ENCODE results near the gene RELN.

The RELN gene

DNA sequence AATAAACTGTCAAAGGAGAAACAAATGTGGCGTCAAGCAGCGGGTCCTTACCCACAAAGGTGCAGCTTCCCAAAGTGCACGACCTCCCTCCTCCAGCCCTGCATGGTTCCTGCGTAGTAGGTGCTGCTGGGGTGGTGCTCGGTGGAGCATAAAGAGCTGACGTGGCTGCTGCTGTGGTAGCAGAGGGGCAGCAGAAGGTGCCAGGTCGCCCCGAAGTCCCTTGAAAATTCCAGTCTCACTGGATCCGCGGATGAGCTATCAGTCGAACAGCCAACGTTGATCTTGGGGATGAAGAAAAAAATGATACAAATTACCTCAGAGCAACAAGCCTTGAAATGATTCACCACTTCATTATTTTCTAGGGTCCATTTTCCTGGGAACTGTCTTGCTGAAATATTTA, 438.4 kb downstream of the RELN start:
- no peak overlapping the region for H2BK12ac ChIP-seq (ENCODE audit: low read length)
- no peak overlapping the region for H3K14ac ChIP-seq (ENCODE audit: low read length)
- DNase-seq = no peak
- peaks cover 2% of the 10 kb centered on the region for H3K9me3 ChIP-seq (ENCODE audit: insufficient read depth, low read depth, low read length)
- H2BK5ac ChIP-seq (ENCODE audit: low read depth, low read length, poor library complexity) = no peak overlapping the region
- no peaks in the 10 kb centered on the region for H3K36me3 ChIP-seq (ENCODE audit: control insufficient read depth in 1 of 2, insufficient read depth in 2 of 2, low read length in 2 of 2)
- H3K27me3 ChIP-seq (ENCODE audit: insufficient read depth, low read length) = no peaks in the 10 kb centered on the region
- H3K79me1 ChIP-seq (ENCODE audit: low read length) = no peaks in the 10 kb centered on the region
- H3K23ac ChIP-seq (ENCODE audit: low read length) = no peak overlapping the region
- no peak overlapping the region for H2BK120ac ChIP-seq (ENCODE audit: insufficient read depth, low read length, poor library complexity)
- H3K4me3 ChIP-seq (ENCODE audit: low read depth, low read length) = no peak overlapping the region
- no peak overlapping the region for H3K18ac ChIP-seq (ENCODE audit: low read length)
- WGBS (ENCODE audit: extremely low coverage, insufficient coverage, insufficient read length) = no CpG with 5 or more reads among the region's 12 CpGs
- no peak overlapping the region for H2AK5ac ChIP-seq (ENCODE audit: low read length)
- no peak overlapping the region for H2AFZ ChIP-seq (ENCODE audit: insufficient read depth, low read length, poor library complexity)
- H4K91ac ChIP-seq (ENCODE audit: low read depth, low read length) = no peak overlapping the region
- H3K9ac ChIP-seq (ENCODE audit: low read length) = no peak overlapping the region
- no peaks in the 10 kb centered on the region for H3K4me1 ChIP-seq (ENCODE audit: control insufficient read depth in 1 of 2, insufficient read depth in 2 of 2, low read length in 2 of 2)
- no peak overlapping the region for H3K4ac ChIP-seq (ENCODE audit: low read depth, low read length)
- H3K4me2 ChIP-seq (ENCODE audit: low read length) = no peak overlapping the region
- no peak overlapping the region for H3K27ac ChIP-seq (ENCODE audit: low read depth, low read length)
- no peak overlapping the region for H4K12ac ChIP-seq (ENCODE audit: low read depth, low read length)
- H4K8ac ChIP-seq (ENCODE audit: low read depth, low read length) = no peak overlapping the region
- H3K79me2 ChIP-seq (ENCODE audit: control insufficient read depth, insufficient read depth, low read length, poor library complexity) = no peaks in the 10 kb centered on the region

DNA sequence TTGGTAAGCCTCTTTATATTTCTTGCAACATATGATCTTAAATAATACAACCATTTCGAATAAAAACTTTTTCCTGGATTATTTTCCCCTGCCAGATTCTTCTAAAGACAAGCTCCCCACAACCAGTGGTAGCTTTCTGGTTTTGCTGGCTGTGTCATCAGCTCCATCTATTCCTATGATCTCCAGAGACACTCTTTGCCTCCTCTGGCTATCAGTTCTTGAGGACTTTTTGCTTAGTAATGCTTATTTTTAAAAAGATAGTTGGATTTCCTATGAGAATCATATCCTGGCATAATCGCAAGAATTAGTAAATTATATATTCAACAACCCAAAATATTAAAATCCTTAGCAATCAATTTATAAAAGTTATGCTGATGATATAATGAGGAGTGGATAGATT, 439.7 kb downstream of the RELN start:
- peaks cover 2% of the 10 kb centered on the region for H3K9me3 ChIP-seq (ENCODE audit: insufficient read depth, low read depth, low read length)
- H2BK12ac ChIP-seq (ENCODE audit: low read length) = no peak overlapping the region
- H3K4me1 ChIP-seq (ENCODE audit: control insufficient read depth in 1 of 2, insufficient read depth in 2 of 2, low read length in 2 of 2) = no peaks in the 10 kb centered on the region
- no peak overlapping the region for H3K4ac ChIP-seq (ENCODE audit: low read depth, low read length)
- no peaks in the 10 kb centered on the region for H3K79me1 ChIP-seq (ENCODE audit: low read length)
- no peak overlapping the region for H4K8ac ChIP-seq (ENCODE audit: low read depth, low read length)
- H3K27ac ChIP-seq (ENCODE audit: low read depth, low read length) = no peak overlapping the region
- H3K4me2 ChIP-seq (ENCODE audit: low read length) = no peak overlapping the region
- DNase-seq = no peak
- H2AK5ac ChIP-seq (ENCODE audit: low read length) = no peak overlapping the region
- no peaks in the 10 kb centered on the region for H3K79me2 ChIP-seq (ENCODE audit: control insufficient read depth, insufficient read depth, low read length, poor library complexity)
- H3K27me3 ChIP-seq (ENCODE audit: insufficient read depth, low read length) = no peaks in the 10 kb centered on the region
- H2AFZ ChIP-seq (ENCODE audit: insufficient read depth, low read length, poor library complexity) = no peak overlapping the region
- H3K9ac ChIP-seq (ENCODE audit: low read length) = no peak overlapping the region
- H2BK5ac ChIP-seq (ENCODE audit: low read depth, low read length, poor library complexity) = no peak overlapping the region
- no peak overlapping the region for H4K12ac ChIP-seq (ENCODE audit: low read depth, low read length)
- H3K36me3 ChIP-seq (ENCODE audit: control insufficient read depth in 1 of 2, insufficient read depth in 2 of 2, low read length in 2 of 2) = no peaks in the 10 kb centered on the region
- no CpG with 5 or more reads among the region's 2 CpGs for WGBS (ENCODE audit: extremely low coverage, insufficient coverage, insufficient read length)
- no peak overlapping the region for H3K4me3 ChIP-seq (ENCODE audit: low read depth, low read length)
- H2BK120ac ChIP-seq (ENCODE audit: insufficient read depth, low read length, poor library complexity) = no peak overlapping the region
- H4K91ac ChIP-seq (ENCODE audit: low read depth, low read length) = no peak overlapping the region
- H3K14ac ChIP-seq (ENCODE audit: low read length) = no peak overlapping the region
- H3K23ac ChIP-seq (ENCODE audit: low read length) = no peak overlapping the region
- no peak overlapping the region for H3K18ac ChIP-seq (ENCODE audit: low read length)

DNA sequence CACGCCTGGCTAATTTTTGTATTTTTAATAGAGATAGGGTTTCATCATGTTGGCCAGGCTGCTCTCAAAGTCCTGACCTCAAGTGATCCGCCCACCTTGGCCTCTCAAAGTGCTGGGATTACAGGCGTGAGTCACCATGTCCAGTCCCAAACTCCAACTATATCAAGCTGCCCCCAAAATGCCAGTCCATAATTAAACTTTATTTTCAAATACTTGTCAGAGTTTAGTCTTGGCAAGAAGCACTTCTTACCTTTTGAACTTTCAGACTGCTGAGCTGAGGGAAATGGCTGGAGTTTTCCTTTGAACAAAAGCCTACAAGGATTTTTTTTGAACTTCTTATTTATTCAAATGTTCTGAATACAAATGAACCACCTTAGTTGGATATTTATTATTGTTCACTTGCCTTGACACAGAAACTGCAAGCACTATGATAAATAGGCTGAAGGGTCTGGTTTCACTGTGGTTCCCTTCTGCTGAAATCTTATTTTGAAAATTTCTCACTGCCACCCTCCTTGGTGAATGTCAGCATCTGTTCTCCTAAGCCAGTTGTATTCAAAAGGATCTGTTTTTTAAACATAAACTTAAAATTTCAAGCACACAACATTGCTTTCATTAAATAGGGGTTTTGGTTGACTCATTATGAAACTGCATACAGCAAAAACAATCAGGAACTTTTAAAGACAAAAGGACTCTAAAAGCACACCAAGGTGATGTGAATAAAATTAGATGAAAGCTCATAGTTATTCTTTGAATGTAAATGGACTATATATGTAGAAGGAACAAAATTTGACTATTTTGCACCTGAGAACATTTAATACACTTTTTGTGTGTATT, 441.8 kb downstream of the RELN start:
- Histone ChIP-seq H3K27me3 (ENCODE audit: insufficient read depth, low read length) (no peaks in the 10 kb centered on the region), H3K23ac (ENCODE audit: low read length) (no peak overlapping the region), H2AFZ (ENCODE audit: insufficient read depth, low read length, poor library complexity) (no peak overlapping the region), H4K8ac (ENCODE audit: low read depth, low read length) (no peak overlapping the region), H3K4me2 (ENCODE audit: low read length) (no peak overlapping the region), H4K12ac (ENCODE audit: low read depth, low read length) (no peak overlapping the region), H3K4ac (ENCODE audit: low read depth, low read length) (no peak overlapping the region), H3K18ac (ENCODE audit: low read length) (no peak overlapping the region), H3K9ac (ENCODE audit: low read length) (no peak overlapping the region), H2BK12ac (ENCODE audit: low read length) (no peak overlapping the region), H3K4me1 (ENCODE audit: control insufficient read depth in 1 of 2, insufficient read depth in 2 of 2, low read length in 2 of 2) (no peaks in the 10 kb centered on the region), H3K36me3 (ENCODE audit: control insufficient read depth in 1 of 2, insufficient read depth in 2 of 2, low read length in 2 of 2) (no peaks in the 10 kb centered on the region), H3K14ac (ENCODE audit: low read length) (no peak overlapping the region), H2BK120ac (ENCODE audit: insufficient read depth, low read length, poor library complexity) (no peak overlapping the region), H4K91ac (ENCODE audit: low read depth, low read length) (no peak overlapping the region), H3K9me3 (ENCODE audit: insufficient read depth, low read depth, low read length) (peaks cover 2% of the 10 kb centered on the region), H3K4me3 (ENCODE audit: low read depth, low read length) (no peak overlapping the region), H3K79me1 (ENCODE audit: low read length) (no peaks in the 10 kb centered on the region), H2BK5ac (ENCODE audit: low read depth, low read length, poor library complexity) (no peak overlapping the region), H3K79me2 (ENCODE audit: control insufficient read depth, insufficient read depth, low read length, poor library complexity) (no peaks in the 10 kb centered on the region), H3K27ac (ENCODE audit: low read depth, low read length) (no peak overlapping the region), H2AK5ac (ENCODE audit: low read length) (no peak overlapping the region)
- no CpG with 5 or more reads among the region's 3 CpGs for WGBS (ENCODE audit: extremely low coverage, insufficient coverage, insufficient read length)
- no peak for DNase-seq

DNA sequence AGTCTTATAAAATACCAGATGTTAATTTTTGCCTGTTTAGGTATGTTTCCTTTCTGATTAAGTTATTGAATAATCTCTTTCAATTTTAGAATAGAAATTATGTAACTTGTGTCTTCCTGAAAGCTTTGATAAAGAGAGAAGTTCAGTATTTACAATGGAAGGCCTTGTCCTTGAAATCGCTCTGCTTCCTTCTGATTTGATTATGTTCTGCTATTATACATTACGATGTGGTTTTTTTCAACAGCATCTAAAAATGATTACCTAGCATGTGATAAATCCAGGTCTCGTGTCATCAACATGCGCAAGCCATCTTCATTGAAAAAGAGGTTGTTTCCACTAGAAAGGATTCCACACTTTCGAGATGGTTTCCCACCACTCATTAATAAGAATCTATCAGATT, 447.0 kb downstream of the RELN start:
- Histone ChIP-seq H3K27ac (ENCODE audit: low read depth, low read length) (no peak overlapping the region), H2BK5ac (ENCODE audit: low read depth, low read length, poor library complexity) (no peak overlapping the region), H3K79me2 (ENCODE audit: control insufficient read depth, insufficient read depth, low read length, poor library complexity) (no peaks in the 10 kb centered on the region), H4K8ac (ENCODE audit: low read depth, low read length) (no peak overlapping the region), H3K23ac (ENCODE audit: low read length) (no peak overlapping the region), H2BK12ac (ENCODE audit: low read length) (no peak overlapping the region), H3K4ac (ENCODE audit: low read depth, low read length) (no peak overlapping the region), H3K27me3 (ENCODE audit: insufficient read depth, low read length) (no peaks in the 10 kb centered on the region), H4K91ac (ENCODE audit: low read depth, low read length) (no peak overlapping the region), H3K18ac (ENCODE audit: low read length) (no peak overlapping the region), H3K4me2 (ENCODE audit: low read length) (no peak overlapping the region), H4K12ac (ENCODE audit: low read depth, low read length) (no peak overlapping the region), H2AFZ (ENCODE audit: insufficient read depth, low read length, poor library complexity) (no peak overlapping the region), H2BK120ac (ENCODE audit: insufficient read depth, low read length, poor library complexity) (no peak overlapping the region), H2AK5ac (ENCODE audit: low read length) (no peak overlapping the region), H3K9me3 (ENCODE audit: insufficient read depth, low read depth, low read length) (no peaks in the 10 kb centered on the region), H3K4me1 (ENCODE audit: control insufficient read depth in 1 of 2, insufficient read depth in 2 of 2, low read length in 2 of 2) (no peaks in the 10 kb centered on the region), H3K14ac (ENCODE audit: low read length) (no peak overlapping the region), H3K79me1 (ENCODE audit: low read length) (no peaks in the 10 kb centered on the region), H3K36me3 (ENCODE audit: control insufficient read depth in 1 of 2, insufficient read depth in 2 of 2, low read length in 2 of 2) (no peaks in the 10 kb centered on the region), H3K9ac (ENCODE audit: low read length) (no peak overlapping the region), H3K4me3 (ENCODE audit: low read depth, low read length) (no peak overlapping the region)
- no CpG with 5 or more reads among the region's 5 CpGs for WGBS (ENCODE audit: extremely low coverage, insufficient coverage, insufficient read length)
- no peak for DNase-seq
